22Rv1 (cell line): ENCODE measurements around the gene SCG5.

Source experiments
- ZFX ChIP-seq: fragments of 450-650 bp; IDR thresholded peaks from 2 replicates; pipeline ENCODE4 v1.6.1; 2017; ENCODE audit warnings: antibody characterized with exemption, borderline replicate concordance
- TF ChIP-seq, protein P1 (sequence below): fragments of 450-650 bp; IDR thresholded peaks from 2 replicates; pipeline ENCODE4 v1.5.1; 2017; ENCODE audit warnings: mild to moderate bottlenecking

GRCh38 chr15:32739522-32740063 lies 98.1 kb downstream of the SCG5 start:
- TF ChIP-seq, protein P1, sequence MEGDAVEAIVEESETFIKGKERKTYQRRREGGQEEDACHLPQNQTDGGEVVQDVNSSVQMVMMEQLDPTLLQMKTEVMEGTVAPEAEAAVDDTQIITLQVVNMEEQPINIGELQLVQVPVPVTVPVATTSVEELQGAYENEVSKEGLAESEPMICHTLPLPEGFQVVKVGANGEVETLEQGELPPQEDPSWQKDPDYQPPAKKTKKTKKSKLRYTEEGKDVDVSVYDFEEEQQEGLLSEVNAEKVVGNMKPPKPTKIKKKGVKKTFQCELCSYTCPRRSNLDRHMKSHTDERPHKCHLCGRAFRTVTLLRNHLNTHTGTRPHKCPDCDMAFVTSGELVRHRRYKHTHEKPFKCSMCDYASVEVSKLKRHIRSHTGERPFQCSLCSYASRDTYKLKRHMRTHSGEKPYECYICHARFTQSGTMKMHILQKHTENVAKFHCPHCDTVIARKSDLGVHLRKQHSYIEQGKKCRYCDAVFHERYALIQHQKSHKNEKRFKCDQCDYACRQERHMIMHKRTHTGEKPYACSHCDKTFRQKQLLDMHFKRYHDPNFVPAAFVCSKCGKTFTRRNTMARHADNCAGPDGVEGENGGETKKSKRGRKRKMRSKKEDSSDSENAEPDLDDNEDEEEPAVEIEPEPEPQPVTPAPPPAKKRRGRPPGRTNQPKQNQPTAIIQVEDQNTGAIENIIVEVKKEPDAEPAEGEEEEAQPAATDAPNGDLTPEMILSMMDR: no peak
- no peak for TF ChIP-seq ZFX
